Mucosa of gallbladder (tissue), 1 donor: ENCODE measurements around the gene DLX1. TPM values are rescaled to one million over a fixed set of nuclear protein-coding genes. Genes with fewer than 3 reads are reported as not detected.
"Not testable (repeated sequence)": the region's sequence is repeated elsewhere in the genome, so short reads cannot be mapped to it uniquely, and the experiment has no call there.

Source experiments
- DNase-seq: peaks from one replicate; pipeline ENCODE4 v3.0.0-alpha.2; 2020; ENCODE audit warnings: low spot score
- total RNA-seq: library from RNA; stranded (reverse); gene quantifications from one replicate; pipeline ENCODE4 v1.2.1, GENCODE V29; 2021
- donor health status: DM: no; HTN: no; CAD: no.

Gene DLX1
- total RNA-seq: 0.46 TPM

GRCh38 chr2:172085460-172086159, at the start of gene DLX1:
Gene DLX1 (plus strand): TSS chr2:172085507. CDS start chr2:172085678, 171 bp downstream.
- DNase-seq: no peak

- DNase-seq: no peak
Measured at GRCh38 chr2:172038121-172038520, 47.2 kb upstream of the DLX1 start.

GRCh38 chr2:172038604-172039003, 46.7 kb upstream of the DLX1 start:
- DNase-seq: no peak

GRCh38 chr2:172039011-172039704, 46.1 kb upstream of the DLX1 start:
- no peak for DNase-seq

GRCh38 chr2:172040311-172040710, 45.0 kb upstream of the DLX1 start:
- DNase-seq: no peak

GRCh38 chr2:172046080-172046678, 39.1 kb upstream of the DLX1 start:
- no peak for DNase-seq

- no peak for DNase-seq
Measured at GRCh38 chr2:172046866-172047565, 38.3 kb upstream of the DLX1 start.

- DNase-seq: no peak
Measured at GRCh38 chr2:172047566-172048507, 37.5 kb upstream of the DLX1 start.

- DNase-seq: no peak
Measured at GRCh38 chr2:172048508-172049503, 36.5 kb upstream of the DLX1 start.

GRCh38 chr2:172049567-172050120, 35.7 kb upstream of the DLX1 start:
- no peak for DNase-seq

GRCh38 chr2:172050479-172051125, 34.7 kb upstream of the DLX1 start:
- DNase-seq: no peak

- no peak for DNase-seq
Measured at GRCh38 chr2:172052000-172052983, 33.0 kb upstream of the DLX1 start.

GRCh38 chr2:172053486-172053885, 31.8 kb upstream of the DLX1 start:
- DNase-seq: no peak

GRCh38 chr2:172056293-172056692, 29.0 kb upstream of the DLX1 start:
- no peak for DNase-seq

GRCh38 chr2:172058660-172059059, 26.6 kb upstream of the DLX1 start:
- DNase-seq: no peak

- not testable (repeated sequence) for DNase-seq
Measured at GRCh38 chr2:172060118-172060517, 25.2 kb upstream of the DLX1 start.

GRCh38 chr2:172062402-172063004, 22.8 kb upstream of the DLX1 start:
- no peak for DNase-seq
